ENCODE data around the gene TSFM.

TSFM gene

DNA sequence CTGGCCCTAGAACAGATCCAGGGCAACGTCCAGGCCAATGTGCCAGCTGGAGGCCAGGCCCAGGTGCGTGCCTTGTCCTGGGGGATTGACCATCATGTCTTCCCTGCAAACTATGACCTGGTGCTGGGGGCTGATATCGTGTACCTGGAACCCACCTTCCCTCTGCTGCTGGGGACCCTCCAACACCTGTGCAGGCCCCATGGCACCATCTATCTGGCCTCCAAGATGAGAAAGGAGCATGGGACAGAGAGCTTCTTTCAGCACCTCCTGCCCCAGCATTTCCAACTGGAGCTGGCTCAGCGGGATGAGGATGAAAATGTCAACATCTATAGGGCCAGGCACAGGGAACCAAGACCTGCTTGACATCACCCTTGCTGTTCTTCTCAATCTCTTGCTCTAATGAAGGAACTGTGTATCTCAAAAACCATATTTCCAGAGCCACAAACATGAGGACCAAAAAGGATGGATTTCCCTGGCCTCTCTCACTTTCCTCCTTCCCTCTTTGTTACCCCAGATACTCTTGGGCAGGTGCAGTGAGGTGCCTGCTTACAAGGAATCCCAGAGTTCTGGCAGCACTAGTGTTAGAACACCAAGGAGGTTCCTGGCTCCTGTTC lies 2.2 kb upstream of the TSFM start:
- no peak for DNase-seq (ENCODE audit: low read depth, low spot score)

DNA sequence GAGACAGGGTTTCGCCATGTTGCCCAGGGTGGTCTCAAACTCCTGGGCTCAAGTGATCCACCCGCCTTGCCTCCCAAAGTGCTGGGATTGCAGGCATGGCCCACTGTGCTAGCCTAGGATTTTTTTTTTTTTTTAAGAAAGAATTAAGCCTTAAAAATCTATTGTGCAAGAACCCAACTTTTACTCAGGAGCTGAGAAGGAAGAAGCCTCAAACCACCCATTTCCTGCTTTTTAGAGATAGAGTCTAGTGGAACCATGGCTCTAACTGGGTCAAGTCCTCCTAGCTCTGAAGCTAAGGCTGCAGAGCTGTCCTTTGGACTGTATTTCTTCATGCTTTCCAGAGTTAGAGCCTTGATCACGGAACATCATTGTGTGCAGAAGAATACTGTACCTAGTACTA lies 1.3 kb upstream of the TSFM start:
- no peak for DNase-seq (ENCODE audit: low read depth, low spot score)

DNA sequence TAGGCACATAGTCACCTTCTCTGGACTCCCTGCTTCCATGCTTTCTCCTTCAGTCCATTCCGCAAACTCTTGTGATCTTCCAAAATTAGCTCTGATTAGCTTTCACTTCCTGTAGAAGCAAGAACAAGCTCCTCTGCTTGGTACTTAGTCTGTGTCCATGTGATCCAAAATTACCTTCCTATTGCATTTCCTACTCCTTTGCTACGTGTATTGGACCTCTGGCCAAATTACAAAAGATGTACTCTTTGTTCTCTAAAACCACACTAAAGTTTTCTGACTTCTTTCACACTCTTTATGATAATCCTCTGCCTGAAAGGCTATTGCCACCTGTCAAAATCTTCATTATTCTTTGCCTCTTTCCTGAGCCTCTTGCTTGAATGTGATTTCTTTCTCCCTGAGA lies 786 bp upstream of the TSFM start:
- DNase-seq (ENCODE audit: low read depth, low spot score) = no peak

DNA sequence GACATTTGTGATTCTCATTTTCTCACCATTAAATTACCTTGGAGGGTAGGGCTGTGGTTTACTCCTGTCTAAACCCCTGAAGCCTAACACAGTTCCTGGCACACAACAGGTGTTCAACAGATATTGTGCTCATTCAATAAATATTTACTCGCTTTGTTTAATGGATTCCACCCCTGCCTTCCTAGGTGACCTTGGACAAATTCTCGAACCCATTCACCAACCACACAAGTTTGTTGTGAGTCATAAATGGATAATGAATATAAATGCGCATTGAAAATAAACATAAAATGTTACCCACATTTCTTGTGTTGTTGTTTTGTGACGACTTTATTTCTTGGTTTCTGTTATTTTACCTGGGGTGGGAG lies 362 bp upstream of the TSFM start:
- no peak for DNase-seq (ENCODE audit: low read depth, low spot score)

DNA sequence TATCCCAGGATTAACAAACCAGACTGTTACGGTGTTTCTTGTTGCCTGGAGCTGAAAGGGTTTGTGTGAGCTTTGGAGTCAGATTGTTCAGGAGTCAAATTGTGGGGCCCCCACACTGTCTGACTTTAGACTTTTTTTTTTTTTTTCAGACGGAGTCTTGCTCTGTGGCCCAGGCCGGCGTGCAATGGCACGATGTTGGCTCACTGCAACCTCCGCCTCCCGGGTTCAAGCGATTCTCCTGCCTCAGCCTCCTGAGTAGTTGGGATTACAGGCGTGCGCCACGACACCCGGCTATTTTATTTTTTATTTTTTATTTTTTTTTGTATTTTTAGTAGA lies 847 bp downstream of the TSFM start:
- no peak for DNase-seq (ENCODE audit: low read depth, low spot score)

DNA sequence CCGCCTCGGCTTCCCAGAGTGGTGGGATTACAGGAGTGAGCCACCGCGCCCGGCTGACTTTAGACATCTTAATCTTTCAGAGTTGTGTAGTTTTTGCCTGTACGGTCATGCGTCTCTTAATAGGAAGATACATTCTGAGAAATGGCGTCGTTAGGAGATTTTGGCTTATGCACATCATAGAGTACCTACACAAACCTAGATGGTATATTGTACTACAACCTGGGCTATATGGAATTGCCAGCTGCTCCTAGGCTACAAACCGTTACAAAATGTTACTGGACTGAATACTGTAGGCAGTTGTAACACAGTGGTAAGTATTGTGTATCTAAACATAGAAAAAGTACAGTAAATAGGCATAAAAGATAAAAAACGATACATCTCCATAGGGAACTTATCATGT lies 1.3 kb downstream of the TSFM start:
- no peak for DNase-seq (ENCODE audit: low read depth, low spot score)

DNA sequence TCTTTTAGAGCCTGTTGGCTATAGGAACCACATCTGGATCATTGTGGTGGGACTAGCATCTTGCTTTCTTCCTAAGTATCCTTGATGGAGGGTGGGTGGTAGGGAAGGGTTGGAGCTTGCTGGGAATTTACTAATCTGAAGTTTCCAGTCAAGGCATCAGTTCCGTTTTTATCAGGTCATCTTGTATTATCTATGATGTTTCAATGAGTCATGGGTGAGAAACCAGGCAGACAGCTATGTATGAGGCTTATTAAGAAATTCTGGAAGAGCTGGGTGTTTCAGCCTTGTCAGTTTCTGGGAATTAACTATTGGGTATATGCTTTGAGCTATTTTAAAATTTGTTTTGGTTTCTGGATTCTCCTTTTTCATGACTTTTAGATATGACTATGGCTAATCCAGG lies 11.3 kb downstream of the TSFM start:
- DNase-seq (ENCODE audit: low read depth, low spot score) = no peak

DNA sequence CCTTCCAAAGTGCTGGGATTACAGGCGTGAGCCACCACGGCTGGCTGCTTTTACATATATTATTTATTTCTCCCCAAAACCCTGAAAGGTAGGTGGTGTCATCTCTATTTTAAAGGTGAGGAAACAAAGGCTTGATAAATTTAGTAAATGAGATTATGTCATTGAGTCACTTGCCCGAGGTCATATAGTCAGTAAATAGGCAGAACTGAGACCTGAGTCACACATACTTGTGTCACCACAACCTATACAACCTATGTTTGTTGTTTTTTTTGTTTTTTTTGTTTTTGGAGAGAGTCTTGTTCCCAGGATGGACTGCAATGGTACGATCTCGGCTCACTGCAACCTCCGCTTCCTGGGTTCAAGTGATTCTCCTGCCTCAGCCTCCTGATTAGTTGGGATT lies 12.8 kb downstream of the TSFM start:
- no peak for DNase-seq (ENCODE audit: low read depth, low spot score)

DNA sequence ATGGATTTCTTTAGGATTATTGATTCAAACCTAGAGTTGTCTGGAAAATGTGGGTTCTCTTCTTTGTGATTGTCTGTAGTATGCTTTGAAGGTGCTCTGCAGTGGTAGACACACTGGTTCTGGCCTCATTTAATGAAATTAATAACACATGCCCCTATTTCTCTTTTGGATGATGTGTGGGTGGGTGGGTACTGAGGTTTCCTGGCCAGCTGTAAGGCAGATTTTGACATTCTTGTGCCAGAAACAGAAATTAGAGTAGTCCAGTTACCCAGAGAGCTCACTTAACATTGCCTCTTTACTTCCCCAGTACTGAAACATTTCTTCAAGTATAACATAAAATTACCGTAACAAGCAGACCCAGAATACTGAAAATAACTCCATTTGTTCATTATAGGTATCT lies 14.4 kb downstream of the TSFM start:
- no peak for DNase-seq (ENCODE audit: low read depth, low spot score)

DNA sequence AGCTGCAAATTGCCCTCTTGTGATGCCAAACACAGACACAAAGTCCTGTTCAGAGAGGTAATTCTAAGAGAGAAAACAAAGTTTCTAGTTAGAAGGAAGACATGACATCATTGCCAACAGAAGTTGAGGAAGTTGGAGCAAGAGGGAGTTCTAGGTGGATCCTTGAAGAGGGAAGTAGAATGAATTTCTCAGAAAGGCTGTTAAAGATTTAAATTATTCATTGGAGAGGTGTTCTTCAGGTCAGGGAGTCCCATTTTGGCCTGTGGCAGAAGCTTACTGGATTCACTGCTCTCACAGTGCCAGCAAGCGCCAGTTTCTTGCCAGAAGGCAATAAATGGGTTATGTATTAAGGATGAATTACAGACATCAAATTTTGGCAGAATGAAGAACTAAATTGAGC lies 15.3 kb downstream of the TSFM start:
- DNase-seq (ENCODE audit: low read depth, low spot score) = no peak

DNA sequence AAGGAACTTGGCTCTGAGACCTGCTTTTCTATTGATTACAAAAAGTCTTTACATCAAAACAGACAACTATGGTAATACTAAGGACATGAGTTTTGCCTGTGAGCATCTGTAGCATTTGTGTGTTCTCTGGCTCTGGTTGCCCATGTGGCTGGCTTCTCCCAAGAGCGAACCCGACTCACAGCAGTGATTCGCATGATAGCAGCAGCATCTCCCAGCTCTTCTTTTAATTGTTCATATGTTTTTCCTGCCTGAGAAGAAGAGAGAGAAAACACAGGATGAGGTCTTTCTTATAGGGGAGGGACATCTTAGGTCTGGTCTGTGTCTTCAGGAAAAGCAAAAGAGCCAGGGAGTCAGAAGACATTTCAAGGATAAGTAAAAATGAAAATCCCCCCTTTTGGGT lies 18.4 kb downstream of the TSFM start:
- no peak for DNase-seq (ENCODE audit: low read depth, low spot score)

DNA sequence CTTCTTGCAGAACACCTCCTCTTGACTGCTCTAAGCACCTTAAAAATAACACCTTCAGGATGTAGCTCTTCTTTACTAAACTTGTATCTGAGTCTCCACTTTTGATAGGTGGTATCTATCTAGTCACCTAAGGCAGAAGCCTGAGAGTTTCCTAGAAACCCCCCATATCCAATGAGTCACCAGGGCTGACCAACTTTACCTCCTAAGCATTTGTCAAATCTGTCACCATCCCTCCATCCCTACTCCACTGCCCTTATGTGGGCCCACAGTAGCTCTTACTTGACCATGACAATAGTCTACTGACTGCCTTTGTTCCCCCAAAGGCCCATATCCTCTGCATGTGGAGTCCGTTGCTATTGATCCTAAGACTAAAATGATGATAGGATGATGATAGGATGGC lies 20.0 kb downstream of the TSFM start:
- no peak for DNase-seq (ENCODE audit: low read depth, low spot score)

DNA sequence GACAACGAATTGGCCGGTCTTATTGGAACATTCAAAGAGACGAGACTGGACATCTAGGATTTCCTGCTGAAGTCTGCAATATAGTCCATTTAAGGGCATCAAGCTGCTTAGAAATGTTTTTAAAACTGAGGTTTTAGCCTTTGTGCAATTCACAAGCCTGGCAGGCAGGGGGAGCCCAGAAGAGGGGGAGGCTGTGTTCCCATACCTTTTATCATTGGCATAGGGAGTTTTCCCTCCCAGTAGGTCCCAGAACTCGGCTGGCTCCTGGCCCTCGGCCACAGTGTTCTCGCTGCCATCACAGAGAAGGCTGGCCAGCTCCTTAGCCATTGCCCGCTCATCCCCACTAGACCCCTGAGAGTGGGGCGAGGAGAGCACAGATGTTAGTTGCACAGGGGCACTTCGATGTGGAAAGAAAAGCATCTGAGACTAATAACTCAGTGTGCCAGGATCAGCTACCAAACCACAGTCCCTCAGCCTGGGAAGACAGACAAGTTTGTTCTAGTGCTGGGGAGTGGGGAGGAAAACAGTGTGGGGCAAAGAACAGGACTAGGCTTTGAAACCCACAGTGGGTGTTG lies 20.8 kb downstream of the TSFM start:
- no peak for DNase-seq (ENCODE audit: low read depth, low spot score)

DNA sequence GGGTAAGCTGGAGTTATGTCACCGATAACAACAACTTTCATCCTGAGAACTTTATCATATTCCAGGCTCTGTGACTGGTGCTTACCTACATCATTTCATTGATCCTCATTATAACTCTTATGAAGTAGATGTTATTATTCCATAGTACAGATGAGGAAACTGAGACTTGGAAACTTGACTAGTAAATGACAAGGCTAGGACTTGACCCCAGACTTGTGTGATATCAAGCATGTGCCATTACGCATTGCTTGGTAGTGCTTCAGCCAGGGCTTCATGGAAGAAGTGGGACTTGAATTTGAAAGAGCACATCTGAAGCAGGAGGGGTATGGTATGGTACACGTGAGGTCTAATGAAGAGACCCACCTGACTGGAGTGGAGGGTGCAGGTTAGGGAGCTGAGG lies 24.1 kb downstream of the TSFM start:
- DNase-seq (ENCODE audit: low read depth, low spot score) = no peak

DNA sequence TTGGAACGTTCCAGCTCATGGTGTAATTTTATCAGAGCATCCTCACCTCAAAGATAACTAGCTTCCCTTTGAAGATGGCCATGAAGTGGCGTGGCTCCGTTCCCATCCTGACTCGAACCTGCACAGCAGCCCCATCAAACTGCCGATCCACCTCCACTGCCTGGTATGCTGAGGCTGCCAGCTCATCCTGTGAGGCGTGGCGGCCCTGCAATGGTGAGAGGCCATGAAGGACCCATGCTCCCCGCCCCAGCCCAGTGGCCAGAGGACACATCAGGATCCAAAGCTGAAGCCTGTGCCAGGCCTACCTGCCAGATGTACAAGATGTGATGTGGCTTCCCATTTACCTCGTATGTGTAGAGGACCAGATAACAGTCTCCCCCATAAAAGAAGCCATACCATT lies 24.7 kb downstream of the TSFM start:
- DNase-seq (ENCODE audit: low read depth, low spot score) = no peak

DNA sequence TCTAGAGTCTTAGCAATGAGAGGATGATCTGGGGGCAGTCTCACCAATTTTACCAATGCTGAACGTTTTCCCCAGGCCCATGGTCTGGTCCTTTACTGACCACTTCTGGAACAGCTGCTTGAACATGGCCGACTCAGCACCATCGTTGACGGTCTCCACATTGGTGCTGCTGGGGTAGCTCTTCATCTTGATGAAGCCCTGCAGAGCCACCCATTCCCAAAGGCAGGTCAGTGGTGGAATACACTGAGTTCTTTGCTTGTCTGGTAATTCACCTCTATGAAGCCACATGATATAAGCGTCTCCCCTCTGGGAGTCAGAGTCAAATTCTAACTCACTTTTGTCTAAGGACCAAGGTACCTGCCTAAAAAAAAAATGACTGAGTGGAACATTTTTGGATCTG lies 25.8 kb downstream of the TSFM start:
- DNase-seq (ENCODE audit: low read depth, low spot score) = no peak

DNA sequence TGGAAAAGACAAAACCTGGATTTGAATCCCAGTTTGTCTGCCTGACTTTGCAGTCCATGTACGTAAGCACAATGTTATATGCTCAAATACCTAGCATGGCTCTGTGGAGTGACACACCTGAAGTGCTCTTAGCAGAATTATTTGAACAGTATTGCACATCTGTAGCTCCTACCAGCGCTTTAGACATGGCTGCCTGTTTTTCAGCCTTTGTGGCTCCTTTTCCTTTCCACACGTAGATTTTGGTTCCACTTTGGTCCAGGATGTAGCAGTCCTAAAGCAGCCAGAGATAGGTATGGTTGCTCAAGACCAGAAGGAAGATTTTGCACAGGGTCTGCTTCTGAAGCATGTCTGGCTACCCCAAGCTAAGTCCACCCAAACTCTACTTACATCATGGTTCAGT lies 26.8 kb downstream of the TSFM start:
- no peak for DNase-seq (ENCODE audit: low read depth, low spot score)

DNA sequence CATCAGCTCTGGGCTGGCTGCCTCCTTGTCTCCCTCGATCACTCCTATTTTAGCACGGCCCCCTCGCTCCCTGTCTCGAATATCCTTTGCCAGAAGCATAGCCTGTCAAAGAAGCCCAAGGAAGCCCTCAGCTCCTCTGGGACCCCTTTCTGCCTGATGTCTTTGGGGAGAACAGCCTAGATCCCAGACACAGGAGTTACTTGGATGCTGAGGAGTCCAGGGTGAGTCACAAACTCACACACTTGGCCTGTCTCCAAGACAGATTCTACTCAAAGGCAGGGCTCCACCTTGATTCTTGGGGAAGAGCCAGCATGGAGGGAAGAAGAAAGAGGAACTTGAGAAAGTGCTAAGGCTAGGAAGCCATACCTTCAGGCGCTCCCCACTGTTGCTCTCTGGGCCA lies 27.9 kb downstream of the TSFM start:
- no peak for DNase-seq (ENCODE audit: low read depth, low spot score)

DNA sequence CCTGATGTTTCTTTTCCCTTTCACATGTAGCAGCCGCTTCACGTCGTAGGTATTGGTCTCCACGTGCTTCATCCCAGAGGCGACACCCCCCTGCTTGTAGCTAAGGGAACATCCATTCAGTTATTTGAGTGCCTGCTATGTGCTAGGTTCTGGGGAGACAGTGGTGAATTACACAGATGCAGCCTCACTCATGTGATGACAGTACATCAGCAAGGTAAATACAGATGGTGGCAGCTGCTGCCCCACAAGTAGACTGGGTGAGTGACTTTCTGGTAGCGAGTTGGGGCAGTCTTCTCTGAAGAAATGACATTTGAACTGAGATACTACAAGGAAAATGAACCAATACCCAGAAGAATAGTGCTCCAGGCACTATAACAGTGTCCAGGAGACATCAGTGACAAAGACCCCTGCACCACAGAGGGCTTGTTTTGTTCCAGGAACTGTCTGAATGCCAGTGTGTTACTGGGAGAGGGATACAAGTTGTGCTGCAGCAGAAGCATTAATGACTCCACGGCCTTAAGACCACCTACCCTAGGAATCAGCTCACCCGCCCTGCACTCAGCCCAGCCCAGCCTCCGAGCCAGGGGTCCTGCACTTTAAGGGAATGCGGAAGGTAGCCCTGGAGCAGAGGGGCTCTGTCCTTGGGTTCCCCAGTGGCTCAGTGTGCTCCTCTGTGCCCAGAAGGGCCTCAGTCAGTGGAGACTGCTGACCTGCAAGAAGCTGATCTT lies 28.6 kb downstream of the TSFM start:
- no peak for DNase-seq (ENCODE audit: low read depth, low spot score)

DNA sequence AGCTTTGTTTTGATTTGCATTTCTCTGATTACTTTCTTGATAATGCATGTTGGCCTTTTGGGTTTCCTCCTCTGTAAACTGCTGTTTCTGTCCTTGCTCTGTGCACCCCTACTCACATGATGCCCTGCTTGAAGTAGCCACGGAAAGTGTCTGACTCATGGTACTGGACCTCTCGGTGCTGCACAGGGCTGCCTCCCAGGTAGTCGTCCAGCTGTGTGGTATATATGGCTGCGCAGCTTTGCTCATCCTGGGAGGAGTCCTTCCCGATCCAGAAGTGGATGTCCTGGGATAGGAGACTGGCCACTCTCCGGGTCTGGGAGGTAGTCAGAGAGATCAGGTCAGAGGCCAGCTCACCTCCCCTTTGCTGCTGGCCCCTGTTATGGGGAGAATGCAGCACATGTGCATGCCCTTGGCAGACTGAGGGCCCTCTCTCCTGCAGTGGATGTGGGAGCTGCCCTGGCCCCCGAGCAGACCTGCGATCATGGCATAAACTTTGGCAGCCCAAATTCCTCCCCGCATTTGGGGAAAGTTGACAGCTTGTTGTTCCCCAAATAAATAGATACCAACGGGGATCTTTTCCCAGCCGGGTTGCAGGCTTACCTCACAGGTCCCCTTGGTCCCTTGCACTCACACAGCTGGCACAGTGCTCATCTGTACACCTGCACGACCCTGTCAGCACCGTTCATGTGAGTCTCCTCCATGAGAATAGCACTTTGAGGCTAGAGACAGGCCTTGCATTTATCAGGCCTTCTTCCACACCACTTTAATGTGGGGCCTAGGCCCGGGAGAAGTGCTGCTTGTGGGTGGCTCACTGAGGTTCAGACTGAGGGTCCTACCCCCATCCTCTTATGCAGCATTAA lies 30.8 kb downstream of the TSFM start:
- DNase-seq (ENCODE audit: low read depth, low spot score) = no peak

DNA sequence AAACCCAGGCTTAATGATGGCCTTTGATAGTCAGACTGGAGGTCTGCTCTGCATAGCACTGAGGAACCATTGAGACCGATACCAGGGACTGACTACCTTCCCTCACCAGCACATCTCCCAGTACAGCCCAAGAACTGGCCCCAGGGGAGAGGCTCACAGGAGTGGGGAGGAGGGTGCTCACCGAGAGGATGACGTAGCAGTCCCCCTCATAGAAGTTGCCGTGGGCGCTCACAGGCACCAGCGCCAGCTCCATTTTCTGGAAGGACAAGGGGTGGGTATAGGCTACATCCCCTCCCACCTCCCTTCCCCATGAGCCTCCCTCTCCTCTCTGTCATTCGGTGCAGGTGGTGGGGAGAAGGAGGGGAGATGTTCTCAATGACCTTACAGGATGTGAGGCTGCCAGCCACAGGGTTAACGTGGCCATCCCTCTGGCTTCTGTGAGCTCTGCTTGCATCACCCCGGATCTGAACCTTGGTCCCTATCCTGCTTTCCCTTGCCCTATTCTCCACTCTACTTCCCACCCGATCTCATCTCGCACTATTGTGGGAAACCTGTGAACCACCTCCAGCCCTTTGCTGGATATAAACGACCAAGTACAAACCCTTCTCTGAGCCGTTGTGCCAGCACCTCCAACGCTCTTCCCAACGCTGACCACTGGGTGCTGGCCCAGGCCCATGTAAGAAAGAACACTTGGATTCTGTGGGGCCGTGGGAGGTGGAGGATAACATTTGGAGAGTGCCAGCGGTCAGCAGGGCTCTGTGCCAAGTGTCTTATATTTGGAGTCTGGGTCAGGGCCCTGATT lies 31.6 kb downstream of the TSFM start:
- DNase-seq (ENCODE audit: low read depth, low spot score) = no peak

All from iPS DF 19.7 (cell line).